T-helper 2 cell (primary cell): ENCODE measurements around the gene DDX11.
"Not testable (repeated sequence)": the region's sequence is repeated elsewhere in the genome, so short reads cannot be mapped to it uniquely, and the experiment has no call there.

Source experiments
- DNase-seq, 5 experiments: peaks; one replicate each; pipeline versions ENCODE4 v3.0.0 to v3.0.0-alpha.2; 2012 to 2022

DDX11 gene

DNA sequence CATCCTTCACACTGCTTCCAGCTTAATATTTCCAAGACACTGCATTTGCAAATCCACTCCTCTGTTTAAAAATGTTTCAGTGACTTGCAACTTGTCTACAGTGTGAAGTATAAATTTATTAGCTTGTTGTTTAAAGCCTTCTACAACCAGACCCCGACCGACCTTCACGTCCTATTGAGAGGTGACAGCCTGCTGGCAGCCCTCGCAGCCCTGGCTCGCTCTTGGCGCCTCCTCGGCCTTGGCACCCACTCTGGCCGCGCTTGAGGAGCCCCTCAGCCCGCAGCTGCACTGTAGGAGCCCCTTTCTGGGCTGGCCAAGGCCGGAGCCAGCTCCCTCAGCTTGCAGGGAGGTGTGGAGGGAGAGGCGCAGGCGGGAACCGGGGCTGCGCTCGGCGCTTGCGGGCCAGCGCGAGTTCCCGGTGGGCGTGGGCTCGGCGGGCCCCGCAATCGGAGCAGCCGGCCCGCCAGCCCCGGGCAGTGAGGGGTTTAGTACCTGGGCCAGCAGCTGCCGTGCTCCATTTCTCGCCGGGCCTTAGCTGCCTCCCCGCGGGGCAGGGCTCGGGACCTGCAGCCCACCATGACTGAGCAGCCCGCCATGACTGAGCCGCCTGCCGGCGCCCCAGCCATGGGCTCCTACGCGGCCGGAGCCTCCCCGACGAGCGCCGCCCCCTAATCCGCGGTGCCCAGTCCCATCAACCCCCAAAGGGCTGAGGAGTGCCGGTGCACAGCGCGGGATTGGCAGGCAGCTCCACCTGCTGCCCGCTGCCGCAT lies 2.5 kb upstream of the DDX11 start:
- DNase-seq, result not testable (repeated sequence)

DNA sequence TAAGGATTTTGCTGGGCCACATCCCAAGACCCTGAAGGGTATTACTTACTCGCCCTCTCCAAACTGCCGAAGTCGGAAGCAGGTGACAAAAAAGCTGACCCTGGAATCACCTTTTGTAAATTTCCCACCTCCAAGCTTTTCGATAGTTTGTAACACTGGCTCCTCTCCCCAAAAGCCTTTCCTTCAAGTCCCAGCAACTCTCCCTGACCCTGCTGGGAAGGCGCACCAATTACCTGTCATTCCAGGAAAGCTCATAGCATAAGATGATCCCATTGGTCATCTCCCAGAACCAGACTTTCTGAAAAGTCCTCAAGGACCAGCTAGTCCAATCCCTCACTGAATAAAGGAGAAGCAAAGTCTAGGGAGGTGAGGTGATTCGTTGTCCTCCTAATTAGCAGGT lies 698 bp upstream of the DDX11 start:
- DNase-seq, result not testable (repeated sequence)

DNA sequence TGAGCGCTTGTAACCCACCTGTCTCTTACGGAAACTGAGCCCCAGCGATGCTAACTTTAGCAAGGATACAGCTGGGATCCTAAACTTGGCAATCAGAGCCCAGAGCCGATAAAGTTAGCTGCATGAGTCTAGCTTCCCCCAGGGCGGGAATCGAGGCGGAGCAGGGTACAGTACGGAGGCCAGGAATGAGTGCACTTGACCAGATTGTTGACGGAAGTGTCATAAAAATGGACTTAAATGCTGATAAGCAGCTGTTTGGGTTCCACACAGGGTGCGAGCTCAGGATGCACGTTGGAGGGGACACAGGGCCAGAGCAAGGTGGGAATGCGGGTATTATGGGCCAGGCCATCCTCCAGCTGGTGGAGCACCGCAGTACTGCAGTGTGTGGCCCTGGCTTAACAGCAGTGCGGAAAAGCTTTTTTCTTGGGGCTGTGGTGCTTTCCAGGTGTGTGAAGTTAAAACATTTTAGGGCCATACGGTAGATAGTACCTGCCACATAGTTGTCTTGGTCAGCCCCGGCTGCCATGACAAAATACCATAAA lies 744 bp downstream of the DDX11 start:
- DNase-seq, result peak in 3 of 5 experiments; percentile 12 to 59 (median 17)

DNA sequence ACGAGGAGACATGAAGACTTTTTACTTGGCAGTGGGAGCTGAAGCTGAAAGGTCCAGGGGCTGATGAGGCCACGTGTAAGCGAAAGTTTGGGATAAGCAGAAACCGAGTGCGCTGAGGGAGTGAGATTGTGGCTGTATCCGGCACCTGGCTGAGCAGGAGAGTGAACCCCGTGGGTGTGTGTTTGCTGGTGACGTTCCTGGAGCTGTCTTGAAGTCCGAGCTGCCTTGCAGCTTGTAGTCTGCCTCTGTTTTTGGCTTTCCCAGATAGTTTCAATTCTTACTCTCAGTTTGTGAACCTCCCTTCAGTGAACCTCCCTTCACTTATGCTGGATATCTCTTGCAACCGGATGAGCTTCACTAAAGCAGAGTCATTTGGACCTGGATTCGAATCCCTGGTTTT lies 2.5 kb downstream of the DDX11 start:
- not testable (repeated sequence) for DNase-seq

DNA sequence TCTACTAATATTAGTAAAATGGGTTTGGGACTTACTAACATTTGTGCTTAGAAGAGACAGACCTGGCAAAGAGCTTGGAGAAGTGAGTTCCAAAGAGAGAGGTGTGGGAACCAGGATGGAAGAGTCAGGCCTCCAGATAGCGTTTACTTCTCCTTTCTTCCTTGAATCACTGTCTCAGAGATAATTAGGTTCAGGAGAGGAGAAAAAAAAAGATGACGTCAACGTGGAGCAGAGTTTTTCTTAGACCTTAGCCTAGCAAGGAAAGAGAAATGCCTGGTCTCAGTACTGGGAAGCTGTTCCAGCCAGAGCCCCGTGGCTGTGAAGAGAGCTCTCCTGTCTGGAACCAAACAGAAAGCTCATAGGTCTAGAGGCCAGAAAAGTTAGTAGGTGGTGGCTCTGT lies 3.4 kb downstream of the DDX11 start:
- not testable (repeated sequence) for DNase-seq

DNA sequence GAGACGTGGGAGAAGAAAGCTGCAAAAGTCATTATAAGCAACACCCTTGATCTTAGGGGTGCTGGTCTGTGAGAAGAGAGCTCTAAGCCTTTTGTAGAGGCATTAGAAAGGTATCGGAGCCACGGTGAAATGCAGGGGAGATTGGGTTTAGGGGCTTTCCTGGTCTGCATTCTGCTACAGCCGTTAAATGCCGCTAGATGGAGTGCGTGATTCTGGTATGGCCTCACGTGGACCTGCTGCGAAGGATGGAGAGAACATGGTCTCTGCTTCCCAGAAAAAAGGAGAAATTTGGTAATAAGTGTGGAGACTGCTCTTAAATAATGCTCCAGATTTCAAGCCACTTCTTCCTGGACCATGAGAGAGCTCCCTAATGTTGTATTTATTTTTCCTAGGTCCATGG lies 4.3 kb downstream of the DDX11 start:
- not testable (repeated sequence) for DNase-seq

DNA sequence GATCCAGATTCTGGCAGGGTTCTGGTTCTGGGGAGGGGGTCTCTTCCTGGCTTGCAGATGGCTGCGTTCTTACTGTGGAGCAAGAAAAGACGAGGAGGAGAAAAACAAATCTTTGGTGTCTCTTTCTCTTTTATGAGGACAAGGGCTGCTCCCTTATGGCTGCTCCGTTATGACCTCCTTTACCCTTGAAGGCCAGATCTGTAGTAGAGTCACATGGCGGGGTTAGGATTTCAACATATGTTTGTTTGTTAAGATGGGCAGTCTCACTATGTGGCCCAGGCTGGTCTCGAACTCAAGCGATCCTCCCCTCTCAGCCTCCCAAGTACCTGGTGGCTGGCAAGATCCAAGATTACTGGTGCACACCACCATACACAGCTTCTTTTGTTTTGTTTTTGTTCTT lies 5.8 kb downstream of the DDX11 start:
- not testable (repeated sequence) for DNase-seq

DNA sequence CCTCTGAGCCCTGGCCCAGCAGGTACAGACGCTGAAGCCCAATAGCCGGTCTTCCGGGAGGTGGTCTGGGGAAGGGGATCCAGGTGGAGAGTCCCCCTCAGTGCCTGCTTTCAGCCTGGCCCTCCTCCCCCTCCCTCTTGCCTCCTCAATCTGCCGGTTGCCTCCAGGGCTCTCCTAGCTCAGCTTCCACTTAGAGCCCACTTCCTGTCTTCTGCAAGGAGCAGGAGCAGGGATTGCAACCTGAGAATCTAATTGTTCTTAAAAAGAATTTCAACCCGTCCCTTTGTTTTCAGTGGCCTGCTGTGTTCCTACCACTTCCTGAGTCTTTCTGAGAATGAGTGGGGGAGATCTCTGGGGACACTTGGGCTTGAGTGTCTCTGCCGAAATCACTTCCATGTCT lies 6.6 kb downstream of the DDX11 start:
- DNase-seq, result not testable (repeated sequence)

DNA sequence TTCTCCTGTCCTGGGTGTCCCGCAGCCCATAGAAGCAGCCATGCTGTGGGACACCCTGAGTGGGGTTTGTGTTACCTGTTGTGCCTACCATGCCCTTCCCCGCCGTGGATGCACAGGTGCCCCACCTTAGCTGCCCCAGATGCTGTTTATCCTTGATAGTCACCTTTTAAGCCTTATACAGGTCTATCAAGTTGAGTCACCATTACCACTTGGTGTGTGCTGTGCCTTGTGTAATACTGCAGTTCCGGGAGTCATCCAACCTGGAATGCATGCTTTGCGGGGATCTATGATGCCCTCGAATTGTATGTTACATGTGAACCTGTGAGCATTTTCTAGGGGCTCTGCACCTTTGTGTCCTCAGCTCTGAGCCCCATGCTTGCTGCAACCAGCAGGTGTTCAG lies 7.6 kb downstream of the DDX11 start:
- DNase-seq, result not testable (repeated sequence)

DNA sequence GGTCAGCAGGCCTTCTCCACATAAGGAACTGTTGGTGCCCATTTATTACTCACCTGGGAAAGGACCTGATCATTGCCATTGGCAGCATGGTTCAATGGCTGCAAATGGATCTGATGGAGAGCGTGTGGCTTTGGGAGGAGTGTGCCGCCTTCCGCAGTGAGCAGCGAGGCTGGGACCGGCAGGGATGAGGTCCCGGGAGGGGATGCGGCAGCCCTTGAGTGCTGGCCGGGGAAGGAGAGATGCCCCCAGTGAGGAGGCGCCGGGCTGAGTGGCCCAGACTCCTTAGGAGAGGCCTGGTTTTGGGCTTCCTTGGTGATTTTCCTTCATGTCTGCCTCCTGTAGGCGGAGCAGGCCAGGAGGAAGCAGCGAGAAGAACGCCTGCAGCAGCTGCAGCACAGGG lies 10.6 kb downstream of the DDX11 start:
- DNase-seq, result not testable (repeated sequence)

DNA sequence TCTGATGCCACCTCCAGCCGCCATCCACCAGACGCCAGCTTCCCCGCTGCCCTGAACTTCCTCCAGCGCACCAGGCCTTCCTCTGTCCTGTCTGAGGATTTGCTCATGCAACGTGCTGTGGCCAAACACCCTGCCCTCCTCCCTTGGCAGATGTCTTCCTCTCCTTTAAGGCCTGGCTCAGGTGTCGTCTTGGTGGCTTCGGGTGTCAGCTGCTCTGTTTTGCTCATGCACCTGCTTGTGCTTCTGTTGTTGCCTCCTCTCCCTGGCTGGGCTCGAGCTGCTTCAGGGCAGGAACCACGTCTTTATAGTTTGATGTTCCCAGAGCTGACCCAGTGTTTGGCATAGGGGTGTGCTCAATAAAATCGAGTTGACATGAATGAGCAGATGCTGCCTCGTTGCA lies 12.4 kb downstream of the DDX11 start:
- not testable (repeated sequence) for DNase-seq

DNA sequence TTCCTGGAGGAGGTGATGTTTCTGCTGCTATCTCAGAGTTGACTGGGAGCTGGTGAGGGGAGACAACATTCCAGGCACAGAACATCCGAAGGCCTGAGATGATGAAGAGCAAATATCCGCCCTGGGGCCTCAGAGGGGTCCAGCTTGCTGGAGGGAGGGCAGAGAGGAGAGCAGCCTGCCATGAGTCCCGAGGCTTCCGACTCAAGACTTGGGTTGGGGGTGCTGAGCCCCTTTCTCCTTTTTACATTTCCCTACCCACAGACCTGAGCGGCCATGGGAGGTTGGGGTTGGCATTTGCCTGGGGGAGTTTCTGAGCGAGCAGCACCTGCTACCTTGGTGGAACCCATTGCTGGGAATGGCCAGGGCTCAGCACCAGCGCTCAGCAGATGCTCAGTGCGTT lies 13.8 kb downstream of the DDX11 start:
- not testable (repeated sequence) for DNase-seq

DNA sequence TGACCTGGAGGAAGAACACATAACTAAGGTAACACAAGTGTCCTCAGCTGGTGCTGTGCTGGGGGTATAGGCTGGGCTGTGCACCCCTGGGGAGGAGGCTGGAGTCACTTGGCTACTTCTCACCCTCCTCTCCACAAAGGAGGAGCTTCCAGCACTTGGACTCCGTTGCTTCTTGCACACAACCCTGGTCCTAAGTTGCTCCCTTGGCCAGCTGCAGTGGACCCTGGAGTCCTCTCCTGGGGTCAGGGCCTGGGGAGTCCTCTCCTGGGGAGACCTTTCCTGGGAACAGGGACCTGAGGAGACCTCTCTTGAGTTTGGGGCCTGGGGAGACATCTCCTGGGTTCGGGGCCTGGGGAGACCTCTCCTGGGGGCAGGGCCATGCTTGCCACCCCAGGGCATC lies 14.3 kb downstream of the DDX11 start:
- DNase-seq, result not testable (repeated sequence)

DNA sequence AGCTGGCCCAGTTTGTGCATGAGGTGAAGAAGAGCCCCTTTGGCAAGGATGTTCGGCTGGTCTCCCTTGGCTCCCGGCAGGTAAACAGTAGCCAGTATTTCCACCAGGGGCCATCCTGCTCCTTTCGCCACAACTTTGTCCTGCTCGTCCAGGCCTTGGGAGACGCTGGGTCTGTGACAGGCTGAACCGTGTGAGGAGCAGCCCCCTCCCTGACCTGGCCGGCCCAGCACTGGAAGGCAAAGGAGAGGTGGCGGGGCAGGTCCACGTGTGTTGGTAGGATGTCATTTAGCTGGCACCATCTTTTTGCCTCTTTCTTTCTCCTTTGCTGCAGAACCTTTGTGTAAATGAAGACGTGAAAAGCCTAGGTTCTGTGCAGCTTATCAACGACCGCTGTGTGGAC lies 15.4 kb downstream of the DDX11 start:
- no peak for DNase-seq

DNA sequence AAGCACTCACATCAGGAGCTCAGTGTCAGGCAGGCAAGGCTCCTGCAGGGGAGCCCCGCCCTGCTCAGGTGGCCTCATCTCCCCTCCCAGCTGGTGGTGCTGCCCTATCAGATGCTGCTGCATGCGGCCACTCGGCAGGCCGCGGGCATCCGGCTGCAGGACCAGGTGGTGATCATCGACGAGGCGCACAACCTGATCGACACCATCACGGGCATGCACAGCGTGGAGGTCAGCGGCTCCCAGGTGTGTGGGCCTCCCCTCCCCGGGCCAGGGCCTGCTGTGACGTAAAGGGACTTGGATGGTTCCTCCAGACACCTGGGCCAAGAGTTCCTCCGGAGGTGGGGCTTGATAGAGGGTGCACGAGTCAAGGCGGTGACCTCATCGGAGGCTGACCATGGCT lies 18.0 kb downstream of the DDX11 start:
- DNase-seq, result not testable (repeated sequence)

DNA sequence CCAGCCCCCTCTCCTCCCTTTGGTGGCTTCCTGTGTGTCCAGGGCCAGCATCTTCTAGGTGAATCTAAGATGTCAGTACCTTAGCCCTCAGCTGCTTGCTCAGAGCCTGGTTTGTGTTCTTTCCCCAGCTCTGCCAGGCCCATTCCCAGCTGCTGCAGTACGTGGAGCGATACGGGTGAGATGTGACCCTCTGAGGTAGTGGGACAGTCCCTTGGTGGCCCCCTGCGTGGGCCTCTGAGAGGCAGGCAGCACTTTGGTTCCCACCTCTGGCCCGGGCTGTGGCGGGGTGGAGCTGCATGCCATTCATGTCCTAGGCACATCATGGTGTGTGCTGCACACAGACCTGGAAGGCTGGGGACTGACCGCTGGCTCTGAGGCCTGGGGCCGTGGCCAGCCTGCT lies 19.1 kb downstream of the DDX11 start:
- DNase-seq, result not testable (repeated sequence)

DNA sequence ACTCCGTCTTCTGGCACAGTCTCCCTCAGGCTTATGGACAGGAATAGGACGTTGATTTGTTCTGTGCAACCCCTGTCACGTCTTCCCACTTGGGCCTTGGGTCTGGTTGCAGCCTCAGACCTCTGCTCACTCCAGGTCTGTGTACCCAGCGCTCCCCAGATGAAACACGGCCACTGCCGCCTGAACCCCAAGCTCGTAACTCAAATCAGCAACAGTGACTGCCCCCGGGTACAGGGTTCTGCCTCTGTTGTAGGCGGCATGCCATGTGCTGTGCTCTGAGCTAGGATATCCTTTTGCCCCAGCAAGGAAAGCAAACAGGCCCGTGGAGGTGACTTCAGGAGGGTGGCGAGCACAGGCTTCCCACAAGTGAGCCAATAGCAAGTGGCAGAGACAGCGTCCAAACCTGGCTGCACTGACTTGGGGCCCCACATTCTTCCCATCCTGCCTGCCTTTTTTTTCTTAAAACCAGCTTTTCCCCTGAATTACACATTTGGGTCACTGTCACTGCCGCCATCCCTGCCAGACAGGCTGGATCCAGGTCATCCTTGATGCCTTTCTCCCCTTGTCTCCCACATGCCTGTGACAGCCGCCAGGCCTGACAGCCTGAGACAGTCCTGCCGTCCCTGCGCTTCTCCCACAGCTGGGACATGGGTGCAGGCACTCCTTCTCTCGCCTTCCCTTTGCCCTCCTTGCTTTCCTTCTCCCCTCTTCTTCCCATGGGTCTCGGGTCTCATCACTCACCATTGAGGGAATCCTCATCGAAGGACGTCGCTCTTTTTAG lies 21.6 kb downstream of the DDX11 start:
- DNase-seq, result not testable (repeated sequence)

DNA sequence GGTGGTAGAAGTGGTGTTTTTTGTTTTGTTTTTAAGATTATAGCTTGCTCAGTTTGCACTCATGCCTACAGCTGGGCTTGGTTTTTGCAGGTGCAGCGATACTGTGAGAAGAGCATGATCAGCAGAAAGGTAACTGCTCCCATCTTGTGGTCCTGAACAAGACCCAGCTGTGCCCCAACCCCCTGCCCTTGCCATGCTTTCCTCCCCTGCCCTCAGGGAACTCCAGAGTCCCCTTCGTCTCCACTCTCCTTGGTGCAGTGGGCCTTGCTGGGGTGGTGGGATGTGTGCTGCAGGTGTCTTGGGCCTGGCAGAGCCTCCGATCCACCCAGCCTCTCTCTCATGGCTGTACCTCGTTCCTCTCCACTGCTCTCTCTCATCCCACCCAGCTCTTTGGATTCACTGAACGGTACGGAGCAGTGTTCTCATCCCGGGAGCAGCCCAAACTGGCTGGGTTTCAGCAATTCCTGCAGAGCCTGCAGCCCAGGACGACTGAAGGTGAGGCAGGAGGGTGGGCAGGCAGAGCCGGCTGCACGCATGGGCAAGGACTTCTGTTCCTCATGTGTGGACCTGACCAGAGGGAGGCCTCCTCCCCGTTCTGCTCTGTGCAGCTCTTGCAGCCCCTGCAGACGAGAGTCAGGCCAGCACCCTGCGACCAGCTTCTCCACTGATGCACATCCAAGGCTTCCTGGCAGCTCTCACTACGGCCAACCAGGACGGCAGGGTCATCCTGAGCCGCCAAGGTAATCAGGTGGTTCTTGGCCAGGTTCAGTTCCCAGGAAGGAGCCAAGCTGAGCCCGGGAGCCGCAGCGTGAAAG lies 22.8 kb downstream of the DDX11 start:
- DNase-seq, result not testable (repeated sequence)

DNA sequence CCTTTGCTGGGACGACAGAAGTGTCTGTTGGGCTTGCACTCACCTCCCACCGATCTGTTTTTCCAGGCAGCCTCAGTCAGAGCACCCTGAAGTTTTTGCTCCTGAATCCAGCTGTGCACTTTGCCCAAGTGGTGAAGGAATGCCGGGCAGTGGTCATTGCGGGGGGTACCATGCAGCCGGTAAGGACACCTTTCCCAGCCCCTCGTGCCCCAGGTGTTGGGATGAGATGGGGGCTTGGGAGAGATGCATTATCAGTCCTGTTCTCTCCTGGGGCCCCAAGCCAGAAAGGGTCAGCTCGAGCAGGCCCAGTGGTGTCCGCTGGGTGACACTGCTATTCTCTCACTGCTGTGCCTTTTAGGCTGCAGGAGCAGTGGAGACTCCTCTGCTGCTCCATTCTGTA lies 24.2 kb downstream of the DDX11 start:
- not testable (repeated sequence) for DNase-seq

DNA sequence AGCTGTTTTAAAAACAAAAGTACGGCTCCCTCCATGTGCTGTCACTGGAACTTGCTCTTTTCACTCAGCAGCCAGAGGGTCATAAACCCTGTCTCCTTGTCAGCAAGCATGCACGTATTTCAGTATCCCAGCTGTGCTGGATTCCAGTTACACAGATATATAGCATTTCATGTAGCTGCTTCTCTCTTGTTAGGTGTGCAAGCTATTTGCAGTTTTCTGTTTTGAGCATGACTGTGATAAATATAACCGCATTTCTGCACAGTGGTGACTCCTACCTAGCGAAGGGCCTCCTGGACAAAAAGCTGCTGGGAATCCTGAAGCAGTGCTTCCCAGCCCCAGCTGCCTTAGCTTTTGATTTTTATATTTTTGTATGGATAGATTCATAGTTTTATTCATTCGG lies 24.7 kb downstream of the DDX11 start:
- not testable (repeated sequence) for DNase-seq

DNA sequence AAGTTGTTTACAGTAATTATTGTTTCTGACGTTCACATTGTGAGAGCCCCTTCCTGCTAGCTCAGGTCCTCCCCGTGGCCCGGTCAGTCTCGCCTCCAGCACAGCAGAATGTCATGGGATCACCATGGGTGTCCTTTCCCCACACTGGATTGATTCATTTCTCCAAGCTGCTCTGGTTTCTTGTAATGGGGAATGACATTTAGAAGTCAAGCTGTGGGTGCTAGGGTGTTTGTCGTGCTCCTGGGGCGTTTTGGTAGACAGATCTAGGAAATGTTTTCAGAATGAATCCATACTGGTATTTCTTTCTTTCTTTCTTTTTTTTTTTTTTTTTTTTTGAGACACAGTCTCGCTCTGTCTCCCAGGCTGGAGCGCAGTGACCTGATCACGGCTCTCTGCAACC lies 25.1 kb downstream of the DDX11 start:
- DNase-seq, result not testable (repeated sequence)

DNA sequence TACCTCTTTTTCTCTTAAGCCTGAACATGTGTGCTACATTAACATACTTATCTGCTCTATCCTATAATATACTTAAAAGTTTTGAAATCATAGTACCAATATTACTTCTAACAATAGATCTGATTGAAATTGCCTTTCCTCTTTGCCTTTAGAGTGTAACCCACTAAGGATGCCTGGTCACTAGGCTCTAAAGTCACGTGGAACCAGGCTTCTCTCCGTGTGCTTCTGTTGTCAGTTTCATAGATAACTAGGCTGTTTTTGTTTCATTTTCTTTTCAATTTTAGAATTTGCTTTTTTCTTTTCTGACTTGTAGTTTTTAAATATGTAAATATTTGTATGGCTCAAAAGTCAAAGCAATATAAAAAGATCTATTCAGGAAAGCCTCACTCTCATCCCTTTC lies 25.8 kb downstream of the DDX11 start:
- not testable (repeated sequence) for DNase-seq
